Choroid plexus epithelial cell (primary cell): ENCODE results near the gene NYNRIN.

Experiments used
- DNase-seq: peaks from one replicate; pipeline ENCODE4 v3.0.0-alpha.2; 2010; ENCODE audit warnings: low read depth
- H3K4me3 ChIP-seq: 2 replicates; pipeline ENCODE4 v1.5.1; 2011; ENCODE audit warnings: low read depth, mild to moderate bottlenecking, control low read depth, low read length, moderate library complexity
- CTCF ChIP-seq: conservative IDR thresholded peaks from 2 replicates; pipeline ENCODE4 v1.5.1; 2011; ENCODE audit warnings: low read depth, mild to moderate bottlenecking, control low read depth, inconsistent platforms, low read length, moderate library complexity

Gene NYNRIN

DNA sequence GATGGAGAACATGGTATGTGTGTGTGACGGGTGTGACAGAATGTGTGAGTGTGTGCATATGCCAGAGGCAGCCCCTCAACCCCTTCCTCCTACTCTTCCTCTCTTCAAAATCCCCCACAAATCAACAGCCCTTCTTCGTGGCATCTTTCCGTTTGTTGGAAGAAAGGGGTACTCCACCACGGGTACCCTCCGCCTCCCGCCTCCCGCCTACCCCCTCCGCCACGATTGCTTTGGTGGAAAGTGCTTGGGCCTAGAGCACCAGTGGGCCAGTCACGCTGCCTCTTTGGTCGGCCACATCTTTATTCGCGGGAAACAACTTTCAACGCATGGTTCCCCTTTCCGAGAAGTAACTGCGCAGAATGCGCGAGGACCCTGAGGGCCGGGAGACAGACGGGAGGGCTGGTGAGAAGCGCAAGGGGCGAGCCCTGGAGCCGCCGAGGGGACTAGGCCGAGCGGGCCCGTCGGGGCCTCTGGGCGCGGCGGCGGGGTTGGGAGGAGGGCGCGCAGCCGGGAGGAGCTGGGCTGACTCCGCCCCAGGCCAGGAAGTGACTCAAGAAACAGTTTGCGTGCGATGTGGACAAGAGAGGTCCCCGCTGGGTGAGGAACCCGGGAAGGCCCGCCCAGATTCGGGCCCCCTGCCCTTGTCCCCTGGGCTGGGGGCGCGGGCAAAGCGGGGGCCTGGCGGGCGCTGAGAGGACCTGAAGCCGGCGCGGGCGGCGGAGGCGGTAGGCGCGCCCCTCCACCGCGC lies 30.8 kb downstream of the NYNRIN start, which contains the start of the genes CBLN3 and KHNYN:
Gene CBLN3, minus strand, starts transcription at position 274 of the 748 bp plus-strand sequence. CDS start 614 bp downstream, outside the sequence.
Gene KHNYN, plus strand, starts transcription at position 560 of the 748 bp plus-strand sequence. CDS start 777 bp downstream, outside the sequence.
- peak; percentile 94 for DNase-seq
- TF ChIP-seq CTCF = no peak
- H3K4me3 ChIP-seq = peak within 1 kb of the TSS; percentile 71

- peak; percentile 80 for DNase-seq
- peak overlapping the region; percentile 71 for H3K4me3 ChIP-seq
- TF ChIP-seq CTCF = no peak
Measured at GRCh38 chr14:24430143-24430681, 31.4 kb downstream of the NYNRIN start.

DNA sequence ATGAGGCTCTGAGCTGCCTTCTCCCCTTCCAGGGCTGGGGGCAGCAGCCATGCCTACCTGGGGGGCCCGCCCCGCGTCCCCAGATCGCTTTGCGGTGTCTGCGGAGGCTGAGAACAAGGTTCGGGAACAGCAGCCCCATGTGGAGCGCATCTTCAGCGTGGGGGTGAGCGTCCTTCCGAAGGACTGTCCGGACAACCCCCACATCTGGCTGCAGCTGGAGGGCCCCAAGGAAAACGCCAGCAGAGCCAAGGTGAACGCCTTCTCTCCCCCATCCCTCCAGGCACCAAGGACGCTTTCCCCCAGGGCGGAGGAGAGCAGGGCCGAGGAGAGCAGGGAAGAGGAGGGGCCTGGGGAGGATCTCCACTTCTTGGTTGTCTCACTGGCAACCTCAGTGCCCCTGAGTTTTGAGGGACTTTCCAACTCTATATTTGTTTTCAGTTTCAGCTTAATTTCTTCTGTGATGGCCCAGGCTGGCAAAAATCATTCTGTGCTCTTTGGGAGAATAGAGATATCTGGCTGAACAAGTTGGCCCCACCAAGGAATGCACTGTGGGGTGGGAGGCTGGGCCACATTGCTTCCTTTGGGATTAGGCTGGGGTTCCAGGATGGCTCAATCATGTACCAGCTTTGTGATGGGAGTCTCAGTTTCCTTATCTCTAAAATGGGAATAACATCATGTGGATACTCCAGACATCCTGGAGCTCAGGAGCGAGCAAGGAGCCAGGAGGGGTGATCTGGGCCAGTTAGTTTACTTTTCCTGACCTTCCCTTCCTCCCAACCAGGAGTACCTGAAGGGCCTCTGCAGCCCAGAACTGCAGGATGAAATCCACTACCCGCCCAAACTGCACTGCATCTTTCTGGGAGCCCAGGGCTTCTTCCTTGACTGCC lies 32.1 kb downstream of the NYNRIN start:
- peak overlapping the region; percentile 71 for H3K4me3 ChIP-seq
- DNase-seq = peak; percentile 76
- peak; percentile 9 for TF ChIP-seq CTCF

DNA sequence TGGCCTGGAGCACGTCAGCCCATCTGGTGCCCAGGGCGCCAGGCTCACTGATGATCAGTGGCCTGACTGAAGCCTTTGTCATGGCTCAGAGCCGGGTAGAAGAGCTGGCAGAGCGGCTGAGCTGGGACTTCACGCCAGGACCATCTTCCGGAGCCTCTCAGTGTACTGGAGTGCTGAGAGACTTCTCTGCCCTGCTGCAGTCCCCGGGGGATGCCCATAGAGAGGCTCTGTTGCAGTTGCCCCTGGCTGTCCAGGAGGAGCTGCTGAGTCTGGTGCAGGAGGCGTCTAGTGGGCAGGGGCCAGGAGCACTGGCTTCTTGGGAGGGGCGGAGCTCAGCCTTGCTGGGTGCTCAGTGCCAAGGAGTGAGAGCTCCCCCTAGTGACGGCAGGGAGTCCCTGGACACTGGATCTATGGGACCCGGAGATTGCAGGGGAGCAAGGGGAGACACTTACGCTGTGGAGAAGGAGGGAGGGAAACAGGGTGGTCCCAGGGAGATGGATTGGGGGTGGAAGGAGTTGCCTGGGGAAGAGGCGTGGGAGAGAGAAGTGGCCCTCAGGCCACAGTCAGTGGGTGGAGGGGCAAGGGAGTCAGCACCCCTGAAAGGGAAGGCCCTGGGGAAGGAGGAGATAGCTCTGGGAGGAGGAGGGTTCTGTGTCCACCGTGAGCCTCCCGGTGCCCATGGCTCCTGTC lies 32.9 kb downstream of the NYNRIN start:
- TF ChIP-seq CTCF = peak; percentile 97
- H3K4me3 ChIP-seq = peak overlapping the region; percentile 71
- DNase-seq = peak; percentile 97

DNA sequence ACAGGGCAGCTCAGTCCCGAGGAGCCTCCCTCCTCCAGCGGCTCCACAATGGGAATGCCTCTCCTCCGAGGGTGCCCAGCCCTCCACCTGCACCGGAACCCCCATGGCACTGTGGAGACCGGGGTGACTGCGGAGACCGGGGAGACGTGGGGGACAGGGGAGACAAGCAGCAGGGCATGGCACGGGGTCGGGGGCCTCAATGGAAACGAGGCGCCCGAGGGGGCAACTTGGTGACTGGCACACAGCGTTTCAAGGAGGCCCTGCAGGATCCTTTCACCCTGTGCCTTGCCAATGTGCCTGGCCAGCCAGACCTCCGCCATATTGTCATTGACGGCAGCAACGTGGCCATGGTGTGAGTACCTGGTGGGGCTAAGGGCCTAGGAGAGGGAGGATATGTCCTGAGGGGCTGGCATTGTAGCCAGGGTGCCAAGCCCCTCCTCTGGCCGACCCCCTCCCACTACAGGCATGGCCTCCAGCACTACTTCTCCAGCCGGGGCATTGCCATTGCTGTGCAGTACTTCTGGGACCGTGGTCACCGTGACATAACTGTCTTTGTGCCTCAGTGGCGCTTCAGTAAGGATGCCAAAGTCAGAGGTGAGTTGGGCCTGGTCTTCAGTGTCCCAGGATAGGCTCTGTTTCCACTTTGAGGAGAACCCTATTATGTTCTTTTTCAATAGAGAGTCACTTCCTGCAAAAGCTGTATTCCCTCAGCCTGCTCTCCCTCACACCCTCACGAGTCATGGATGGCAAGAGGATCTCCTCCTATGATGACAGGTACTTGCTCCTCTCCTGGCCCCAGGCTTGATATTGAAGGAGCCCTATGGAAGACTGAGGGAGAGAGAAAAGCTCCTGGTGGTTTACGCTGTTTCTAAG lies 33.7 kb downstream of the NYNRIN start:
- no peak for DNase-seq
- no peak for TF ChIP-seq CTCF
- peak overlapping the region; percentile 71 for H3K4me3 ChIP-seq

GRCh38 chr14:24434036-24434435 lies 35.2 kb downstream of the NYNRIN start:
- no peak for TF ChIP-seq CTCF
- no peak overlapping the region for H3K4me3 ChIP-seq
- DNase-seq = no peak
